D721Med (cell line): ENCODE results near the gene GAREM2.
"Not testable (repeated sequence)": the region's sequence is repeated elsewhere in the genome, so short reads cannot be mapped to it uniquely, and the experiment has no call there.

Experiments
- DNase-seq: peaks from one replicate; pipeline ENCODE4 v3.0.0; 2011; ENCODE audit warnings: low spot score; ENCODE audit not compliant: insufficient read length
- FAIRE-seq: peaks from 2 replicates; lab custom pipeline; 2011; peaks lifted over from hg19 to GRCh38; lab: Jason Lieb, UNC
- TF ChIP-seq, protein P1 (sequence below): IDR thresholded peaks from 2 replicates; pipeline ENCODE4 v1.5.1; 2012; ENCODE audit warnings: mild to moderate bottlenecking, control low read depth; ENCODE audit not compliant: insufficient read depth; ENCODE audit errors: missing control alignments

The GAREM2 gene

DNA sequence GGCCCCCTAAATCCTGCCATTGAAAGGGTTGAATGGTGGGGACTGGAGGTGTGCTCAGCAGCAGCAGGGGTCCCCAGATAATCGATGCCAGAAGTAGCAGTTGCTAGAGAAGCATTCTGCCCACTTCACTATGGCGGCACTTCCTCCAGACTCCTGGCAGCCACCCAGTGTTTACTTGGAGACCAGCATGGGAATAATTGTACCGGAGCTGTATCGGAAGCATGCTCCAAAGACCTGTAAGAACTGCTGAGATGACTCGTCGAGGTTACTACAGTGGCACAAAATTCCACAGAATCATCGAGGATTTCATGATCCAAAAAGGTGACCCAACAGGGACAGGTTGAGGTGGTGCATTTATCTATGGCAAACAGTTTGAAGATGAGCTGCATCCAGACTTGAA is 11.0 kb upstream of the GAREM2 start:
- no peak for DNase-seq
- no peak for FAIRE-seq
- TF ChIP-seq, protein P1, sequence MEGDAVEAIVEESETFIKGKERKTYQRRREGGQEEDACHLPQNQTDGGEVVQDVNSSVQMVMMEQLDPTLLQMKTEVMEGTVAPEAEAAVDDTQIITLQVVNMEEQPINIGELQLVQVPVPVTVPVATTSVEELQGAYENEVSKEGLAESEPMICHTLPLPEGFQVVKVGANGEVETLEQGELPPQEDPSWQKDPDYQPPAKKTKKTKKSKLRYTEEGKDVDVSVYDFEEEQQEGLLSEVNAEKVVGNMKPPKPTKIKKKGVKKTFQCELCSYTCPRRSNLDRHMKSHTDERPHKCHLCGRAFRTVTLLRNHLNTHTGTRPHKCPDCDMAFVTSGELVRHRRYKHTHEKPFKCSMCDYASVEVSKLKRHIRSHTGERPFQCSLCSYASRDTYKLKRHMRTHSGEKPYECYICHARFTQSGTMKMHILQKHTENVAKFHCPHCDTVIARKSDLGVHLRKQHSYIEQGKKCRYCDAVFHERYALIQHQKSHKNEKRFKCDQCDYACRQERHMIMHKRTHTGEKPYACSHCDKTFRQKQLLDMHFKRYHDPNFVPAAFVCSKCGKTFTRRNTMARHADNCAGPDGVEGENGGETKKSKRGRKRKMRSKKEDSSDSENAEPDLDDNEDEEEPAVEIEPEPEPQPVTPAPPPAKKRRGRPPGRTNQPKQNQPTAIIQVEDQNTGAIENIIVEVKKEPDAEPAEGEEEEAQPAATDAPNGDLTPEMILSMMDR = no peak

GRCh38 chr2:26162963-26163362 is 9.9 kb upstream of the GAREM2 start:
- no peak for FAIRE-seq
- TF ChIP-seq, protein P1 = no peak
- no peak for DNase-seq

DNA sequence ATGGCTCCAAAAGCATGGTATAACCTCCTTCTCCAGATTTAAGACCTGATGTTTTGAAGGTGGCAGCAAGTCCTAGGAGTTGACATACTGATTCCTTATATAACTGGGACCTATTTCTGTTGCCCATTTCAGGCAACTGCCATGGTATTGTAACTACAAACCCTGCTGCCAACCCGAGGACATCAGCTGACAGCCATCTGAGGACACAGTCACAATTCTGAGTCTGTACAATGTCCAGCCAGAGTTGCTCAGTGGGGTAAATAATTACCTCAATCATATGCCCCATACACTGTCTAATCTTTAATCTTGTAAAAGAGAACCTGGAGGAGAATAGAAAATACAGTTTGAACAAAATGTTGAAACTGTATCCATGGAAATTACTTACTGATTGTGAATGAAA is 8.7 kb upstream of the GAREM2 start:
- TF ChIP-seq, protein P1 = no peak
- no peak for FAIRE-seq
- no peak for DNase-seq

DNA sequence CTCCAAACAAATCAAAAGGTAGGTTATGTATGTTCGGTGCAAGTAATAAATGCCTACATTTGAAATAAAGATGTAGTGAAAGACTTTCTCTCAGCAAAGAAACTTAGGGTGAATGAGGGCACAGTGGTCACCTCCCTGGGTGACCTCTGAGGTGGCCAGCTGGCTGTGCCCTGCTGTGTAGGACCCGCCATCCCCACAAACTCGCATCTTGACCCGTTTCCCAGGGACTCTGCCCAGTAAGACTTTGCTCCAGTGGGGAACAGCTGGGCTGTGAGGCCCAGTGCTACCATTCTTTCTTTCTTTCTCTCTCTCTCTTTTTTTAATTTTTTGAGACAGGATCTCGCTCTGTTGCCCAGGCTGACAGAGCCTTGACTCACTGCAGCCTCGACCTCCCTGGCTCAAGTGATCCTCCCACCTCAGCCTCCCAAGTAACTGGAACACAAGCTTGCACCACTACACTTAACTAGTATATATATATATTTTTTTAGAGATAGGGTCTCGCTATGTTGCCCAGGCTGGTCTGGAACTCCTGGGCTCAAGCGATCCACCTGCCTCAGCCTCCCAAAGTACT is 8.2 kb upstream of the GAREM2 start:
- FAIRE-seq (no peak), DNase-seq (no peak)
- TF ChIP-seq, protein P1 = no peak

- FAIRE-seq (no peak), DNase-seq (no peak)
- TF ChIP-seq, protein P1 = no peak
These were observed 7.5 kb upstream of the GAREM2 start for GRCh38 chr2:26165403-26165802.

DNA sequence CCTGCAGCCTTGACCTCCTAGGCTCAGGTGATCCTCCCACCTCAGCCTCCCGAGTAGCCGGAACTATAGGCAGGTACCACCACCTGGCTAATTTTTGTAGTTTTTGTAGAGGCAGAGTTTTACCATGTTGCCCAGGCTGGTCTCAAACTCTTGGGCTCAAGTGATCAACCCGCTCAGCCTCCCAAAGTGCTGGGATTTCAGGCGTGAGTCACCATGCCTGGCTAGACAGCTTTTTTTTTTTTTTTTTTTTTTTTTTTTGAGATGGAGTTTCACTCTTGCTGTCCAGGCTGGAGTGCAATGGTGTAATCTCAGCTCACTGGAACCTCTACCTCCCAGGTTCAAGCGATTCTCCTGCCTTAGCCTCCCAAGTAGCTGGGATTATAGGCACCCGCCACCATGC is 6.3 kb upstream of the GAREM2 start:
- not testable (repeated sequence) for DNase-seq, FAIRE-seq

GRCh38 chr2:26168785-26169184 is 4.1 kb upstream of the GAREM2 start:
- TF ChIP-seq, protein P1 = no peak
- FAIRE-seq = no peak
- no peak for DNase-seq

DNA sequence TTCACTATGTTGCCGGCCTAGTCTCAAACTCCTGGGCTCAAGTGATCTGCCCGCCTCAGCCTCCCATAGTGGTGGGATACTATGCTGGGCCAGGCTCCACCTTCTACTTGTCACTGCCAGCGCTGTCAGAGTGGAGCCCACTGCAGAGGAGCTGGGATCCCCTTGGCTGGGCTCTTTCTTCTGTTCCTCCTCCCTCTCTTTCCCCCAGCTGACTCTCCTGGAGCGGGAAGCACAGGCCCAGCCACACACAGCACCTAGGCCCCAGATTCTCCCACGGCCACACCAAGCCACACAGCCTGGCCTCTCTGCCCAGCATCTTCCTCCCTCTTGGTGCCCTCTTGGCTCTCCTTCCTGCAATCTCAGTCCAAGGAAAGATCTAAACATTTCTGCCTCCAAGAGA is 3.7 kb upstream of the GAREM2 start:
- DNase-seq (no peak), FAIRE-seq (no peak)
- TF ChIP-seq, protein P1 = no peak
